ENCODE data around the gene NPPA. TPM values are rescaled to one million over a fixed set of nuclear protein-coding genes. Genes with fewer than 3 reads are reported as not detected.

NPPA gene
- polyA plus RNA-seq, 4 donors = 0.22 to 0.44 (median 0.24) TPM; not detected in 1

Other genes with a start within 250 kb of the NPPA start
- 1 to 10 TPM in 3 of 4 donors, under 1 TPM in 1; 0.98 to 2.0 (median 1.1) TPM for gene FBXO2, start 193.4 kb downstream of the NPPA start, polyA plus RNA-seq (ENCODE audit: insufficient read length in 4 of 4)
- 10 to 100 TPM; 15.5 to 19.6 (median 15.9) TPM for gene FBXO44, start 192.9 kb downstream of the NPPA start, polyA plus RNA-seq (ENCODE audit: insufficient read length in 4 of 4)
- gene FBXO6, start 183.6 kb downstream of the NPPA start, polyA plus RNA-seq (ENCODE audit: insufficient read length in 4 of 4) = 1 to 10 TPM; 3.6 to 7.2 (median 4.7) TPM
- gene MAD2L2, start 166.6 kb downstream of the NPPA start, polyA plus RNA-seq (ENCODE audit: insufficient read length in 4 of 4) = 10 to 100 TPM; 40.4 to 55.5 (median 45.4) TPM
- gene DRAXIN, start 156.1 kb downstream of the NPPA start, polyA plus RNA-seq (ENCODE audit: insufficient read length in 4 of 4) = 1 to 10 TPM in 3 of 4 donors, under 1 TPM in 1; 1.00 to 1.3 (median 1.1) TPM
- 10 to 100 TPM; 43.2 to 61.6 (median 44.4) TPM for gene AGTRAP, start 111.6 kb downstream of the NPPA start, polyA plus RNA-seq (ENCODE audit: insufficient read length in 4 of 4)
- under 1 TPM in 3 of 4 donors, not detected in 1; 0.27 to 0.65 (median 0.37) TPM for gene C1orf167, start 85.6 kb downstream of the NPPA start, polyA plus RNA-seq (ENCODE audit: insufficient read length in 4 of 4)
- 10 to 100 TPM; 17.1 to 18.9 (median 18.4) TPM for gene MTHFR, start 41.8 kb downstream of the NPPA start, polyA plus RNA-seq (ENCODE audit: insufficient read length in 4 of 4)
- 10 to 100 TPM; 15.5 to 20.1 (median 16.6) TPM for gene CLCN6, start 41.6 kb downstream of the NPPA start, polyA plus RNA-seq (ENCODE audit: insufficient read length in 4 of 4)
- under 1 TPM in 1 of 4 donors, not detected in 3; 0.10 TPM for gene NPPB, start 11.2 kb upstream of the NPPA start, polyA plus RNA-seq (ENCODE audit: insufficient read length in 4 of 4)
- gene KIAA2013, start 78.6 kb upstream of the NPPA start, polyA plus RNA-seq (ENCODE audit: insufficient read length in 4 of 4) = 10 to 100 TPM; 39.6 to 55.3 (median 43.2) TPM
- gene PLOD1, start 86.9 kb upstream of the NPPA start, polyA plus RNA-seq (ENCODE audit: insufficient read length in 4 of 4) = 100 to 1,000 TPM in 1 of 4 donors, 10 to 100 TPM in 3; 93.5 to 117 (median 96.5) TPM
- gene MFN2, start 132.7 kb upstream of the NPPA start, polyA plus RNA-seq (ENCODE audit: insufficient read length in 4 of 4) = 10 to 100 TPM; 62.2 to 77.5 (median 70.5) TPM
- 10 to 100 TPM; 20.1 to 34.2 (median 21.9) TPM for gene MIIP, start 171.7 kb upstream of the NPPA start, polyA plus RNA-seq (ENCODE audit: insufficient read length in 4 of 4)
- under 1 TPM; 0.43 to 0.80 (median 0.60) TPM for gene TNFRSF8, start 215.5 kb upstream of the NPPA start, polyA plus RNA-seq (ENCODE audit: insufficient read length in 4 of 4)

All from right renal pelvis (tissue), 4 donors.